ENCODE data around the gene DAPL1. TPM values are rescaled to one million over a fixed set of nuclear protein-coding genes. Genes with fewer than 3 reads are reported as not detected.

Gene DAPL1
- total RNA-seq, 8 experiments from 2014 or later = not detected

DNA sequence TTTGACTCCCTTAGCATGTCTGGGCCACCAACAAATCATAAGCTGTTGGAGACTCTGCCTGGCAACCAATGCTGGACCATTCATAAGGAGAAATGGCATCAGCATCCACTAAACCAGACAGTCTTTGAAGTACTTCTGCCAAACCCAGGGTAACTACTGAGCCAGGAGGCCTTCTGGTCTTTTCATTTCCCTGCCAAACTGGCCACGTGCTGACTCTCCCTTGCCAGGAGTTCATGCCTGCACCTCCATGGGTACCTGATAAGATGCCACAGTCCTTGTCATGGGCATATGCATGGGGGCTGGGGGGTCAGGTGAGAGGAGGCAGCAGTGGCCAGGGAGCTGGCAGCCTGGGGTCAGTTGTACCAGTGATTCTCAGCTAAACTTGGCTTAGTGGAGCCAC, 34.2 kb upstream of the DAPL1 start:
- H3K4me3 ChIP-seq = no peak overlapping the region
- no peak for ATAC-seq (replicated peaks in 6 of 8)
- in situ Hi-C loops (cut with MboI; ENCODE audit: low pct_unique_long_range_greater_than_20kb in 2 of 9, low sequenced_read_pairs in 9 of 9, unreplicated experiment in 9 of 9) = no loop called here
- H3K4me1 ChIP-seq (replicated peaks in 1 of 2) = no peaks in the 10 kb centered on the region
- no peak overlapping the region for H3K27ac ChIP-seq
- WGBS, 10 experiments = 60 to 80% (median 71%) methylated on average over 1 of the region's 1 CpG; no CpG with 5 or more reads in 7 of the 10 experiments

- in situ Hi-C loops (cut with MboI; ENCODE audit: low pct_unique_long_range_greater_than_20kb in 2 of 9, low sequenced_read_pairs in 9 of 9, unreplicated experiment in 9 of 9) = no loop called here
- ATAC-seq (replicated peaks in 6 of 8) = no peak
- Histone ChIP-seq H3K27ac (no peak overlapping the region), H3K4me1 (replicated peaks in 1 of 2) (no peaks in the 10 kb centered on the region), H3K4me3 (no peak overlapping the region)
- WGBS, 10 experiments = 0 to 88% (median 67%) methylated on average over 1 to 4 of the region's 4 CpGs; no CpG with 5 or more reads in 4 of the 10 experiments
These were observed 33.5 kb upstream of the DAPL1 start for GRCh38 chr2:158761621-158762020.

DNA sequence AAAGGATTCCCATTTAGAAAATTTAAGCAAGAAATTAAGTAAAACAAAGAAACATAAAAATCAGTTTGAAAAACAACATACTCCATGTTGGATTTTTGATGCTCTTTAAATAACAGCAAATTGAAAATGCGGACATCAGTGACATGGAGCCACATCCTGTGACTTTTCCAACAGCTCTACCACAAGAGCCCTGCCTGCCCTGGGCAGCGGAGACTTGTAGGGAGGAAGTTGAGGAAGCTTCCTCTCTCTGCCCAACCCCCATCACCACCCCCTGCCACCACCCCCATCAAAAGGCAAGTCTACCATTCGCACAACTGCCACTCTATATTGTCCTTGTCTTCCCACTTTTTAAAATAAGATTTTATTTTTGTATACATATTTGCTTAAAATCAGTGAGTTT, 32.8 kb upstream of the DAPL1 start:
- H3K4me1 ChIP-seq (replicated peaks in 1 of 2) = no peaks in the 10 kb centered on the region
- no peak for ATAC-seq (replicated peaks in 6 of 8)
- 60 to 100% (median 89%) methylated on average over 1 to 2 of the region's 3 CpGs; no CpG with 5 or more reads in 1 of the 10 experiments for WGBS, 10 experiments
- H3K4me3 ChIP-seq = no peak overlapping the region
- no peak overlapping the region for H3K27ac ChIP-seq
- in situ Hi-C loops (cut with MboI; ENCODE audit: low pct_unique_long_range_greater_than_20kb in 2 of 9, low sequenced_read_pairs in 9 of 9, unreplicated experiment in 9 of 9) = no loop called here

DNA sequence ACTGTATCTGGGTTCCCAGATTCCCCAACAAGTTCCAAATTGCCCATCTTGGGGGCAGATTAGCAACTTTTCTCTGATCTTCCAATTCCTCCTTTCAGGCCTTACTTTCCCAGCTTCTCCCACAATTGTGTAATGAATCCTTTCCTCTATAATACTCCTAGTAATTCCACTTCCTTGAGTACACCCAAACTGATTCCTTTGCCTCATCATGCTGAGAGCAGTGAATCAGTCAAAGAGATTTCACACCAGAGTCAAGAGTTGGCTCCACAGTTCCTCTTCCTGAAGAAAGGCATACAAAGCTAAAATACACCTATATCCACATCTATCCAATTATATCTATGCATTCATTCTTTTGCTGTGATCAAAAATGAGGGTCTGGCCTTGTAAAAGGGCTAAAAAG, 28.6 kb upstream of the DAPL1 start:
- H3K27ac ChIP-seq = no peak overlapping the region
- in situ Hi-C loops (cut with MboI; ENCODE audit: low pct_unique_long_range_greater_than_20kb in 2 of 9, low sequenced_read_pairs in 9 of 9, unreplicated experiment in 9 of 9) = no loop called here
- no peaks in the 10 kb centered on the region for H3K4me1 ChIP-seq (replicated peaks in 1 of 2)
- ATAC-seq (replicated peaks in 6 of 8) = no peak
- no peak overlapping the region for H3K4me3 ChIP-seq

DNA sequence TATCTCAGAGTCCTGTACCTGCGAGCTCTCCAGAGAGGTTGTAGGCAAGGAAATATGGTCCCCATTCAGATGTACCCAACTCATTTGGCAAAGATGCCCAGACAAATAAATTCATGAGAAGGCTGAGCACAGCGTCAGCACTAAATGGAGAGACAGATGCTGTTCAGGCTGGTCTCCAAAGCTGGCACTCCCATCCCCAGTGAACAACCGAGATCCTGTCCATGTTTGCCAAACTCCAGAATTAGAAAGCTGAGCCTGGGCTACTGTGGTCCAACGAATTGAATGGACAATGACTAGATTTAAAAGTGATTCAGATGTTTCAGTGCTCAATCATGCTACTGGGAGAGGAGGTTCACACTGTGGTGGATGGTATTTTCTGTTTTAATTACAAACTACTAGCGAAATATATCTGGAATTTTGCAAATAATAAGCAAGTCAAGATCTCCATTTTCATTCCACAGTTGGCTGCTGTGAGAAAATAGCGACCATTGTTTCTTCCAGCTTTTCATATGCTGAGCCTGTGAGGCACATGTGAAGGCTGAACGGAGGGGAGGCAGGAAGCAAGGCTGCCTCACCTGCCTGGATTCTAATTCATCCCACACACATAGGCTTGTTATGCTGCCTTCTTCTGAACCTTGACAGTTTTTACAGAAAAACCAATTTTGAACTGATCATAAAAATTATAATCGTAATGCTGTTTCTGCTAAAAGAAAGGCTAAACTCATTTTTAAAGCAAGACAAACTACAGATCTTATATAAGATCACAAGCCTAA, 22.6 kb upstream of the DAPL1 start:
- WGBS, 10 experiments = 4 to 73% (median 55%) methylated on average over 2 to 8 of the region's 8 CpGs
- Histone ChIP-seq H3K4me1 (replicated peaks in 1 of 2) (peaks cover 0 to 4% of the 10 kb centered on the region in 2 donors), H3K27ac (no peak overlapping the region), H3K4me3 (no peak overlapping the region)
- no peak for ATAC-seq (replicated peaks in 6 of 8)
- in situ Hi-C loops (cut with MboI; ENCODE audit: low pct_unique_long_range_greater_than_20kb in 2 of 9, low sequenced_read_pairs in 9 of 9, unreplicated experiment in 9 of 9) = no loop called here

GRCh38 chr2:158773121-158773520, 22.0 kb upstream of the DAPL1 start:
- ATAC-seq (replicated peaks in 6 of 8) = no peak
- WGBS, 10 experiments = 19 to 100% (median 43%) methylated on average over 1 of the region's 1 CpG; no CpG with 5 or more reads in 5 of the 10 experiments
- in situ Hi-C loops (cut with MboI; ENCODE audit: low pct_unique_long_range_greater_than_20kb in 2 of 9, low sequenced_read_pairs in 9 of 9, unreplicated experiment in 9 of 9) = no loop called here
- Histone ChIP-seq H3K4me1 (replicated peaks in 1 of 2) (peaks cover 0 to 4% of the 10 kb centered on the region in 2 donors), H3K27ac (no peak overlapping the region), H3K4me3 (no peak overlapping the region)

DNA sequence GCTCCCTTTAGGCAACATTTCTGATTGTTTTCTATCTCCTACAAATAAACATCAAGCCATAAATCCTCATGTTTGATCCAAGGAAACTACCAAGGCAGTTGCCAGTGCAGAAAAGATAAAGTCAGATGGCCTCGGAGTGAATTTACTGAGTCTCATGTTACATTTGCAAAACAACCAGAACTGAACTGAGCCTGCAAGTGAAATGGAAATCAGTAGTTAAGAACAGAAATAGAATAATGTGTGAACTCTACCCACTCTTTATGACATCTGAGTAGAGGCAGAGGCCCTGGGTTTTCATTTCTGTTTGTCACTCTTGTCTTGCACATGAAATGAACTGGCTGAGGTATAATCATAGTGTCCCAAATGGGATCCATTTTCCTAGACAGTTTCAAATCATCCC, 20.4 kb upstream of the DAPL1 start:
- peak in 4 of 8 experiments; percentile 25 to 87 (median 77) for ATAC-seq (replicated peaks in 6 of 8)
- 0 to 67% (median 24%) methylated on average over 1 of the region's 1 CpG; no CpG with 5 or more reads in 2 of the 10 experiments for WGBS, 10 experiments
- in situ Hi-C loops (cut with MboI; ENCODE audit: low pct_unique_long_range_greater_than_20kb in 2 of 9, low sequenced_read_pairs in 9 of 9, unreplicated experiment in 9 of 9) = no loop called here
- Histone ChIP-seq H3K27ac (no peak overlapping the region), H3K4me3 (no peak overlapping the region), H3K4me1 (replicated peaks in 1 of 2) (peaks cover 0 to 4% of the 10 kb centered on the region in 2 donors)

- peak in 2 of 8 experiments; percentile 21 to 27 for ATAC-seq (replicated peaks in 6 of 8)
- H3K27ac ChIP-seq = no peak overlapping the region
- 64 to 100% (median 88%) methylated on average over 1 to 3 of the region's 3 CpGs for WGBS, 10 experiments
- H3K4me1 ChIP-seq (replicated peaks in 1 of 2) = peaks cover 0 to 4% of the 10 kb centered on the region in 2 donors
- H3K4me3 ChIP-seq = no peak overlapping the region
- in situ Hi-C loops (cut with MboI; ENCODE audit: low pct_unique_long_range_greater_than_20kb in 2 of 9, low sequenced_read_pairs in 9 of 9, unreplicated experiment in 9 of 9) = no loop called here
These were observed 19.7 kb upstream of the DAPL1 start for GRCh38 chr2:158775273-158776027.

DNA sequence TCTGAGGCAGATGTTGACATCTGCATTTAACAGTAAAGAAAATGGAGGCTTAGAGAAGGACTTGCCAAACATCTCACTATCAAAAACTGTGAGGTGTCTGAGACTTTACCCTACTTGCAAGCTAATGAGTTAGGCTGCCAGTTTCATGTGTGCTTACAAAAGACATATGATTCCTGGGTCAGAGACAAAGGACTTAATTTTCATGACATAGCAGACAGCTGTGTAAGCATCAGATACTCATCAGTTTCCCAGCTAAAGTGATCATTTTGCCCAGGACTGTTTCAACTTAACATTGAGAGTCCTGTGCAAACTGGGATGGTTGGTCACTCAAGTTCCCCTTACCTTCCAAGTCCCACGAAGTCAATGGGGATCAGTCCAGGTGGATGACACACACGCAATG, 18.9 kb upstream of the DAPL1 start:
- in situ Hi-C loops (cut with MboI; ENCODE audit: low pct_unique_long_range_greater_than_20kb in 2 of 9, low sequenced_read_pairs in 9 of 9, unreplicated experiment in 9 of 9) = no loop called here
- Histone ChIP-seq H3K4me3 (no peak overlapping the region), H3K27ac (no peak overlapping the region), H3K4me1 (replicated peaks in 1 of 2) (peaks cover 0 to 4% of the 10 kb centered on the region in 2 donors)
- ATAC-seq (replicated peaks in 6 of 8) = peak in 1 of 8 experiments; percentile 18
- WGBS, 10 experiments = 17 to 92% (median 71%) methylated on average over 1 to 2 of the region's 2 CpGs; no CpG with 5 or more reads in 3 of the 10 experiments

GRCh38 chr2:158777077-158777476, 18.0 kb upstream of the DAPL1 start:
- 6 to 93% (median 75%) methylated on average over 1 to 3 of the region's 3 CpGs for WGBS, 10 experiments
- in situ Hi-C loops (cut with MboI; ENCODE audit: low pct_unique_long_range_greater_than_20kb in 2 of 9, low sequenced_read_pairs in 9 of 9, unreplicated experiment in 9 of 9) = no loop called here

GRCh38 chr2:158778243-158778642, 16.9 kb upstream of the DAPL1 start:
- Histone ChIP-seq H3K4me3 (no peak overlapping the region), H3K4me1 (replicated peaks in 1 of 2) (peaks cover 0 to 4% of the 10 kb centered on the region in 2 donors), H3K27ac (no peak overlapping the region)
- in situ Hi-C loops (cut with MboI; ENCODE audit: low pct_unique_long_range_greater_than_20kb in 2 of 9, low sequenced_read_pairs in 9 of 9, unreplicated experiment in 9 of 9) = no loop called here
- no peak for ATAC-seq (replicated peaks in 6 of 8)
- 50 to 100% (median 90%) methylated on average over 1 to 2 of the region's 2 CpGs; no CpG with 5 or more reads in 1 of the 10 experiments for WGBS, 10 experiments

More at GRCh38 chr2:158777077-158777476, 18.0 kb upstream of the DAPL1 start:
- no peak overlapping the region for H3K4me3 ChIP-seq
- peaks cover 0 to 4% of the 10 kb centered on the region in 2 donors for H3K4me1 ChIP-seq (replicated peaks in 1 of 2)
- ATAC-seq (replicated peaks in 6 of 8) = no peak
- H3K27ac ChIP-seq = no peak overlapping the region

- Histone ChIP-seq H3K4me3 (no peak overlapping the region), H3K4me1 (replicated peaks in 1 of 2) (peaks cover 0 to 3% of the 10 kb centered on the region in 2 donors), H3K27ac (no peak overlapping the region)
- WGBS, 10 experiments = 0 to 100% (median 83%) methylated on average over 1 of the region's 1 CpG; no CpG with 5 or more reads in 2 of the 10 experiments
- peak in 1 of 8 experiments; percentile 32 for ATAC-seq (replicated peaks in 6 of 8)
- in situ Hi-C loops (cut with MboI; ENCODE audit: low pct_unique_long_range_greater_than_20kb in 2 of 9, low sequenced_read_pairs in 9 of 9, unreplicated experiment in 9 of 9) = no loop called here
These were observed 15.5 kb upstream of the DAPL1 start for GRCh38 chr2:158779621-158780020.

DNA sequence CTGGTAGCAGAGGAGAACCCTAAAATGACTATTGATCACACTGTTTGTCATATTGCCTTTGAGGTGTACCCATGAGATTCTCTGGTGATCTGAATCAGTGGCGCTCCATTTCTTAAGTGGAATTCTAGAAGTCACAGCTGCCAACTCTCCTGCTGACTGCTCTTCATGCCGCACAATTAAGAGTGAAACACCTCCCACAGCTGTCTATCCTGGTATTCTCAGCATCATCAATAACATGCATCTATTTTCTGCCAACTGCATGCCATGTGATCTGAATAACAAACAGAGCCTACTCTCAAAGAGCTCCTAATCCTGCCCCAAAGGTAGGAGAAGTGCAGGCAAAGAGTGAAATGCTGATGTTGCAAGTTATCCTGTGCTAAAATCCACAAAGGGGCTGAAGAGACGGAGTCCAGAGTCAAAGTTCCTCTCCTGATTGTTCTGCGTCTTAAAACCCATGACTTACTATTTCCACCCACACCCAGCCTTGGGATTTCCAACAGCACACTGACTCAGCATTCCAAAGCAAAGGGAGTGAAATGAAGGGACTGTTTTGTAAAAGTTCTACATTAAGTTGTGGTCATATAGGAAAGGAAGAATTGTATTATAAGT, 13.7 kb upstream of the DAPL1 start:
- ATAC-seq (replicated peaks in 6 of 8) = peak in 2 of 8 experiments; percentile 98
- 30 to 100% (median 83%) methylated on average over 1 to 4 of the region's 4 CpGs; no CpG with 5 or more reads in 2 of the 10 experiments for WGBS, 10 experiments
- Histone ChIP-seq H3K27ac (no peak overlapping the region), H3K4me1 (replicated peaks in 1 of 2) (no peaks in the 10 kb centered on the region), H3K4me3 (no peak overlapping the region)
- in situ Hi-C loops (cut with MboI; ENCODE audit: low pct_unique_long_range_greater_than_20kb in 2 of 9, low sequenced_read_pairs in 9 of 9, unreplicated experiment in 9 of 9) = no loop called here

Measured in motor neuron (in vitro differentiated cells).